Stromal cell of bone marrow (primary cell): ENCODE data around the gene ZNF641.

Experiments used
- DNase-seq: peaks from one replicate; pipeline ENCODE4 v3.0.0-alpha.2; 2012; ENCODE audit warnings: low read depth

Gene ZNF641

GRCh38 chr12:48350249-48351021, at the start of gene ZNF641:
Gene ZNF641, minus strand, starts transcription at chr12:48350919. Its CDS starts 2,829 bp downstream, at chr12:48348090.
- DNase-seq = peak; percentile 38

DNA sequence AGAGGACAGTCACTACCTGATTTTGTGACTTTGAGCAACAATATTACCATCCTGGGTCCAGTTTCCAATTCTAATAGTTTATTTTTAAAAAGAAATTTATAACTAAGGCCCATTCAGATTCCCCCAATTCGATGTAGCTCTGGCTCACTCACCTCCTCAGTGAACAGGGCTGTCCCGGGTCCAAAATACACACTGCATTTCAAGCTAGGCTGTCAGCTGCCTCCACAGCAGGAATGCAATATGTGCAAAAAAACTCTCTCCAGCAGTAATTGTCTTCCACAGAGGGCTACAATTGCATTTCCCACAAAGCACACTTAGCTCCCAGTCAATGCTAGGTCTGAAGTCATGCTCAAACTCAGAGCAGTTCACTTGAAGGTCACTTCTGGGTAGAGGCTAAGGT, 39.3 kb upstream of the ZNF641 start:
- DNase-seq = no peak

- no peak for DNase-seq
These were observed 38.7 kb upstream of the ZNF641 start for GRCh38 chr12:48389409-48389808.

GRCh38 chr12:48388938-48389337, 38.2 kb upstream of the ZNF641 start:
- DNase-seq = no peak

DNA sequence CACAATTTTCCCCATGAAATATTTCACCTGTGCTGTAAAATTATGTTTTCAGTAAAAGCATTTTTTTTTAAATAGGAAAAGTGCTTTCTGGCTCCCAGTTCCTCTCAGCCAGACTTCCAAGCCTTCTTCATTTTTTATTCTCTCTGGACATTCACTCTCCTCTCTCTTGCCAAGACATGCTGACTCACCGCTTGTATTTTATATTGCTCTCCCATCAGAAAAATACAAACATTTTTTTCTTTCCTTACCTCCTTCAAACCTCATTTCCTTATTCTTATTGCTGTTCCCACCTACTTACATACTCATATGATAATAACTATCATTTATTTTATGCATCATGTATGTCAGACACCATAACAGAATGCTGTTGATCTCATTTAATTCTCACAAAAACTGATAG, 37.7 kb upstream of the ZNF641 start:
- DNase-seq = no peak

DNA sequence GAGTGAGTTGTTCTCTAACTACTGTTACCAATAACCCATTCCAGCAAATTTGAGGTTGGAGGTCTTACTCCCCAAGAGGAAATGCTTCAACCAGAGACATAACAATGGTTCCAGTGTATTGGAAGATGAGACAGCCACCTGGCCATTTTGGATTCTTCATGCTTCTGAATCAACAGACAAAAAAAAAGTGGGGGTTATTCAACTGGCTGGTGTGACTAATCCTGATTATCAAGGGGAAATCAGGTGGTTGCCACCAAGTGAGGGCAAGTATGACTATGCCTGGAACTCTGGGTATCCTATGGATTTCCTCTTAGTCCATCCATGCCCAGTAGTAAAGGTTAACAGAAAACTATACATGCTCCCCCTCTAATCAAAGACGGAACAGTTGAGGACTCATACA, 29.9 kb upstream of the ZNF641 start:
- DNase-seq = no peak

DNA sequence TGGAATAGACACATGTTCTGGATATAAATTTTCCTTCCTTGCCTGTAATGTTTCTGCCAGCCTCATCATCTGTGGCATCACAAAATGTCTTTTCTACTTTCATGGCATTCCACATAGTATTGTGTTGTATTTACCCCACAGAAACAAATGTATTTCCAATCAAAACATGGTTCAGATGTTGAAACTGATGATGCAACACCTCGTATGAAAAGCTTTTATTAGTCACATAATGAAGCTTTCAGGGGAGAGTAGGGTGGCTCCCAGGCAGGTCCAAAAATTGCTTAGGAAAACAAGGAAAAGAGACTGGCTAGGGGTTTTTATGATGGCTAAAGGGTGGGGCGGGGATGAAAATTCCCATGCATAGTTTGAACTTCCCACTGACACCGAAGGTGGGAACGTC, 29.1 kb upstream of the ZNF641 start:
- DNase-seq = no peak

DNA sequence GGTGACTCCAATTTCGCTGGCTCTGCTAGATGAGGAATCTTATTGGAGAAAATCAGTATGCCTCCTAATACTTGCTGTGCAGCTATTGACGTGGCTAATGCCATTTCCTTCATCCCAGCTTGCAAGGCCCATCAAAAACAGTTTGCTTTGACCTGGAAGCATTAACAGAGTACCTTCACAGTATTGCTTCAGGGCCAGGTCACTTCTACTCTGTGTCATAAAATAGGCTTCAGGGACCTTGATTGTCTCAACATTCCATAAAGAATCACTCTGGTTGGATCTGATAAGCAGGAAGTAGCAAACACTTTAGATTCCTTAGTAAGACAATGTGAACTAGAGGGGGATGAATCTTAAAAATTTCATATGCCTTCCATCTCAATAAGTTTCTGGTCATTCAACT, 26.9 kb upstream of the ZNF641 start:
- DNase-seq = no peak

- no peak for DNase-seq
These were observed 23.4 kb upstream of the ZNF641 start for GRCh38 chr12:48374164-48374563.

GRCh38 chr12:48366131-48366530, 15.4 kb upstream of the ZNF641 start:
- DNase-seq = no peak

GRCh38 chr12:48361664-48362339, 11.1 kb upstream of the ZNF641 start:
- no peak for DNase-seq

DNA sequence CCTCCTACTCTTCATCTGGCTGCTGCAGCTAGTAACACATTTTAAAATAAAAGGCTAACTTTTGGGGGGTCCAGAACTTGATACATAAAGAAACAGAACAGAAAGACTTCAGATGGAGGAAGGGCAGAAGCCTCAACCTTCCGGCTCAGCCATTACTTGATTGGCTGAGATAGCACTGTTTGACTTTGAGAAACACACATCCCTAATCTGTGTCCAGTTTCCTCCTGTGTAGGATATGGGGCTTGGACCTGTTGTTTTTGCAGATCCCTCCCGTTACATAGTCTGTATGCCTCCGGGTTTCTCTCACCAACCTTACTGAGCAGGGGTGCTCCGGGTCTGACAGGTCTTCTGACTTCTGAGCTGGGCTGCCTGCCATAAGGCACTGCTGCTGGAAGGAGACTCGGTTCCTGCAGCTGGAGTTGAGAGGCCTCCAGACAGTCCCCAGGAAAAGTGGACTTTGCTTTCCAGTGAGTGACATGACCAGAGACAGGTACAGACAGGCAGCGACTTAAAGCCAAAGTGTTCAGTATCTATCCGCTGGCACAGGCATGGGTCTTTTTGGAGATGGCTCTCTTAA, 8.3 kb upstream of the ZNF641 start:
- no peak for DNase-seq

- DNase-seq = no peak
These were observed 5.5 kb upstream of the ZNF641 start for GRCh38 chr12:48356041-48356768.

DNA sequence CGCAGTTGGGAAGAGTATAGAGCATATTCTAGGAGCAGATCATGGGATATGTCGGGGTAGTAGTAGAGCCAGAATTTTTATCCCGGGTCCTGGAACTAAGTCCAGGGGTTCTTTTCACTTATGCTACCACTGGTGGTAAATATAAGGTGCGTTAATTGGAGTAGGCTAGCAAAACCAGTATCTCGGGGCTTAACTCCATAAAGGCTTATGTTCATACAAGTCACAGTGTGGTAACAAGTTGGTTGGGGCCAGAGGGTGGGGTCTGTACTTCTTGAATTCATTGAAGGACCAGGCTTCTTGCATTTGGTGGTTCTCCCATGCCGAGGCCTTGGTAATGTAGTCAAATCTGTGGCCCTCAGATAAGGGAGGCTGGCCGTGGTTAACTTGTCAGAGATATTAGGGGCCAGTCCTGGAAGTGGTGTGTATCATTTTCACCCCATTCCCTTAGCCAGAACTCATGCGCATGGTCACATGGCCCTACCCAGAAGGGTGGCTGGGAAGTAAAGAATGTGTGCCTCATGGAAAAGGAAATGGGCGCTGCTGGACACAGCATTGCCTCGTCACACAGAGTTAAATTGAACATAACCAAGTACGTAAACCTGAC, 1.5 kb upstream of the ZNF641 start:
- DNase-seq = no peak

DNA sequence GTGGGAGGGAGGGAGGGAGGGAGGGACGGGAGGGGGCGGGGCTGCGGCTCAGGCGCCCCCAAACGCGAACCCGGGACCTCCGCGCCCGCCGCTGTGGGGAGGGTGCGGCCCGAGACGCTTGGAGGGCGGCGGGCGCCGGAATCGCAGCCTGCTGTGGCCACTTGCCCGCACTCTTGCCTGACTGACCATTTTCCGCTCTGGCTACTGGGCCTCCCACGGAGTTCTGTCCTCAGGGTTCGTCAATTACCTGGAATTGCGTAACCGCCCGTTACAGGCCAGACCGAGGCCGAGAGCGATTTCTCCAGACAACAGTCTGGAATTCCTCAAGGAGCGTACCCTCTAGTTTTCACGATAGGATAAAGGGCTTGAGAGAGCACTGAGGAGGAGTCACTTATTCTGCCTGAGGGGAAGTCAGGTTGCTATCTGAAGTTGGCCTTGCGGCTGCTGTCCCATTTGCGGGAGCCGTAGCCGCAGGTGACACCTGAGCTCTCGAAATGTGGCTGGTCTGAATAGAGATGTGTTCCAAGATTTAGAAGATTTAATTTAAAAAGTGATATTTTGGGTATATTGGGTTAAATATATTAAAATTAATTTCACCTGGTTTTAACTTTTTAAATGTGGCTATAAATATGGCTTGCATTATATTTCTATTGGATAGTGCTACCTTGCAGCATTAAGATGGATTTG, 446 bp upstream of the ZNF641 start:
- DNase-seq = peak; percentile 58

- peak; percentile 55 for DNase-seq
These were observed 1.2 kb downstream of the ZNF641 start for GRCh38 chr12:48349471-48349870.

DNA sequence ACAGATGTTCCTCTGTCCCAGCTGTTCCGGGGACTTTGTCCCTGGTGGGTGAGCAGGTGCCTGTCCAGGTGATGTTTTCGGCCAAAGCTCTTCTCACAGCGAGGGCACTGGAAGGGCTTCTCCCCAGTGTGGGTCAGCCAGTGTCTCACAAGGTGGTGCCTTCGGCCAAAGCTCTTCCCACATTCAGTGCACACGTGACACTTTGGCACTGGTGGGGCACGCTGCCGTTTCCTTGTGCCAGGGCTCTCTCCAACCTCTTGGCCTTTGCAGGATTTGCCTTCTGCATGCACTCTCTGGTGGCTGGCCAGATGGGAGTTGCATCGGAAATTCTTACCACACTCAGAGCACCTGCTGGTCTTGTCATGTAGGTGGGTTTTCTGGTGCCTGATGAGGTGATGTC, 7.7 kb downstream of the ZNF641 start:
- no peak for DNase-seq

DNA sequence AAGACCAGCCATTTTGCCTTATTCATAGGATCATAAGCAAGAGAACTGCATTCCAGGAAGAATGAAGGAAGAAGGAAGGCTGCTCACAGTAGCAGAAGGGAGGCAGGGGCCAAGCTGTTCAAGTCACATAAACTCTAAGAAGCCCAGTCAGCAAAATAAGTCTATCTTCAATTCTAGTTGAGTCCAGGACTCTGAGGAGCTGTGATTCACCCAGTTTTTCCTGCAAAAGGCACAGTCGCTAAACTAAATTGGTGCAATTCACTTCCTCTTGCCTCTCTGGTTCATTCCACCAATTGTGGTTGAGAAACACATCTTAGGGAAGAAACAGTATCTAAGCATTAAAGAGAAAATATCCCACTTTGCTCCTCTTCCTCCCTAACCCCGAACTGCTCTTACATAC, 9.8 kb downstream of the ZNF641 start:
- no peak for DNase-seq

DNA sequence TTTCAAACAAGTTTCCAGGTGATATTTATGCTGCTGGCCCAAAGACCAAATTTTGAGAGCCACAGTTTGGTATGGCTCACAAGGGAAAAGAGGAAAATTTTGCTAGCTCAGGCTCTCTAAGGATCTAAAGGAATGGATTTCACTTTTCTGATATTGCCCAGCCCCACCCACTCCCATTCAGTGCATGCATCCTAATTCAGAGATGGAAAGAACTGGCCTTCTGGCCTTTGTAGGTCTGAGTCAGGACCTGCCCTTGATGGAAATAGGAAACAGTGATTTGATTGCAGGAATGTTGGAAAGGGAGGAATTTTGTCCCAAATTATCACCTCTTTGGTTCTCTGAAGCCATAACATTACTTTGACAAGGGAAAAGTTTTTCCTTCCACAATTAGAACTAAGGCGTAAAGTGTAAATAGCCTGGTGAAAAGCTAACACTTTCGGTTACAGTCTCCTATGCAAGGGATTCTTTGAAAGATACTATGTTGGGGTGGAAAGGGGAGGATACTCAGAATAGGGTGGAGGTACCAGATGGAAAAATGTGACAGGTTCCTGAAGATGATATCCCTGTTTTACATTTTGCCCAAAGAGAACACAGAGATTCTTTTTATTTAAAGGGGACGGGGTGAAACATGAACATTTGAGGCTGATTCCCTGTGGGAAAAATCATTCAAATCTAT, 11.1 kb downstream of the ZNF641 start:
- no peak for DNase-seq

DNA sequence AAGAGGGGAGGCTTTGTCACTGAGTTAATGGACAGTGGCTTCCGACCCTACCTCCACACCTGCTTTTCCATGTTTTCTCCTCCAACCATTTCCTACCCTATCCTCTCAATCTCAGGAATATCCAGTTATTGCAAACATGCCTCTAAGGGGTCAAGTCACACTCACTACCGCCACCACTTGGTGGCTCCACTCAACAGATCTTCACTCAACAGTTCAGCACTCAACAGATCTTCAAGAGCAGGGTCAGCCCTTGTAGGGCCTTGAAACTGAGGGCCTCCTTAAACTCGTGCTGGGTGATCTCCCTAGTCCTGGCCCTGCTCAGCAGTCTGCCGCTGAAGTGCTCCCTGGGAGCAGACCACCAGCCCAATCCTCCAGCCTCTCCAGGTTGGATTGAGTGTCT, 14.2 kb downstream of the ZNF641 start:
- DNase-seq = no peak

GRCh38 chr12:48336061-48336460, 14.7 kb downstream of the ZNF641 start:
- no peak for DNase-seq
